Measurements from ENCODE around the gene PLEKHO2.
A peak's percentile ranks its signal among the peaks of the same experiment; 100 is the strongest.

The PLEKHO2 gene

DNA sequence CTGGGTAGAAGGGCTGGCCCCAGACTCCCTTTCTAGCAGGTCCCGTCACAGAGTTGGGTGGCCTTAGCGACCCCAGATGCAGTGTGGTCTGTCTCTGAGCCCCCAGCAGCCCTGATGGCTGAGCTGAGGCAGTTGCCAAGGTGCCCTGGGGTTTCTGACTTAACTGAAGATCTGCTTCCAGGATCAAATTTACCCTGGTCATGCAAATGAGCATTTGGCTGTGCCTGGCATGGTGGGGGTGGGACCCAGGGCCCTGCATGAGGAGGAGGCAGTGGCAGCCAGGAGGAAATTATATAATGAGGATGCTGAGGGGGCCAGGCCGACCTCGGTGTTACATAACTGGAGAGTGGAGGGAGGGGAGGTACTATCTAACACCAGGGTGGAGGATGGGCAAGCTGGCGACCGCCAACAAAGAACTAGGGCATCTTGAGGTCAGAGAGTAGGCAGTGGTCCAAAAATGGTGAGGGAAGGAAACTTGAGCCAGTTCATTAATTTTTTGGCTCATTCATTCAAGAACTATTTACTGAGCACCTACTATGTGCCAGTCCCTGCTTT lies 16.4 kb downstream of the PLEKHO2 start:
- no peak for DNase-seq

GRCh38 chr15:64859226-64859625 lies 17.5 kb downstream of the PLEKHO2 start:
- no peak for DNase-seq

GRCh38 chr15:64861331-64861730 lies 19.6 kb downstream of the PLEKHO2 start:
- DNase-seq, result no peak

DNA sequence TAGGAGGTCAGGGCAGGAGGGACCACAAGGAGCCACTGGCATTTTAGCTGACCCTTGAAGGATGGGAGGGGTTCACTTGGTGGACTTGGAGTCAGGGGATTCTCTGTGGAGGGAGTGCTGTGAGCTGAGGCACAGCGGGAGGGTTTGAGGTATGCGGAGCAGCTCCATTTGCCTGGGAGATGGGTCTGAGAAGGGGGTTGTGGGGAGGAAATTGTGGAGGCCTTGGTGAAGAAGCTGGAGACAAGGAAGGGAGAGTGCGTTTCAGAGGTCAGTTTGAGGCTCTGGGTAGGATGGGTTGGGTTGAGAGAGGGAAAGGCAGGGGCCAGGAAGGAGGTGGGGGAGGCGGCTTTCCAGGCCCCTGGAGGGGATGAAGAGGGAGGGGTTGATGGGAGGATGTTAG lies 20.2 kb downstream of the PLEKHO2 start:
- no peak for DNase-seq

GRCh38 chr15:64862408-64862807 lies 20.7 kb downstream of the PLEKHO2 start:
- DNase-seq, result no peak

GRCh38 chr15:64864068-64864467 lies 22.4 kb downstream of the PLEKHO2 start:
- DNase-seq, result no peak

- DNase-seq, result no peak
Measured at GRCh38 chr15:64865126-64865997, 23.6 kb downstream of the PLEKHO2 start.

GRCh38 chr15:64865998-64866520 lies 24.3 kb downstream of the PLEKHO2 start:
- DNase-seq, result no peak

DNA sequence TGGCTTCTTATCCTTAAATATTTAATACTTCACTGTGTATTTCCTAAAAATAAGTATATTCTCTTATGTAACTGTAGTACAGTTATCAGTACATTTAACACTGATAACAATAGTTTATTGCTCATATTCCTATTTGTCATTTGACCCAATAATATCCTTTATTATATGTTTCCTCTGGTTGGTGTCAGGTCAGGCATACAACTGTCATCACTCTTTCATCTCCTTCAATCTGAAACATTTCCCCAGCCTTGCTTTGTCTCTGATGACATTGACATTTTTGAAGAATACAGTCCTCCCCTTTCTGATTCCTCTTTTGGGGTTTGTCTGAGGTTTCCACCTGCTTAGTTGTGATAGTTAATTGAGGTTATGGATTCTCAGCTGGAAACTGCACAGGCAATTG lies 27.8 kb downstream of the PLEKHO2 start:
- no peak for DNase-seq

GRCh38 chr15:64870353-64870752 lies 28.6 kb downstream of the PLEKHO2 start:
- no peak for DNase-seq

DNA sequence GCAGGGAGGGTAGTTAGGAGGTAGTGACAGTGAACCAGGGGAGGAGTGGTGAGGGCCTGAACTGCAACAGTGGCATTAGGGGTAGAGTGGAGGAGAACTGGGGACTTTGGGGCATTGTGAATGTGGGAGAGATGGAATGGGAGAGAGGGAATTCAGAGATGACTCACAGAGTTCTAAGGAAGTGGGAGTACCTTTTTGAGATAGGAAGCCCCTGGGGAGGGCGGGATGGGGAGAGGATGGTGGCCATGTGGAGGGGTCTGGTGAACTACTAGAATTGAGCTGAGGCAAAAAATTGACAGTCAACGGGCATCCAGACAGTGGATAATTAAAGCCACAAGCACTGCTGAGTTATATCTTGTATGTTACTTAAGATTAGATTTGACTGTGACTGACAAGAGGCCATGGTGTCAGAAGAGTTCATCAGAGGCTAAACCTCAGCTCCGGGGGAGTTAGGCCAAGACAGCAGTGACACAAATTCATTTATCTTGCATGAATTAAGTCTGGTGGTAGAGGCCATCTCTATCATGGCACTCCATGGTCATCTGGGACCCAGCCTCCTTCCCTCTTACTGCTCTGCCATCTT lies 34.0 kb downstream of the PLEKHO2 start:
- no peak for DNase-seq

DNA sequence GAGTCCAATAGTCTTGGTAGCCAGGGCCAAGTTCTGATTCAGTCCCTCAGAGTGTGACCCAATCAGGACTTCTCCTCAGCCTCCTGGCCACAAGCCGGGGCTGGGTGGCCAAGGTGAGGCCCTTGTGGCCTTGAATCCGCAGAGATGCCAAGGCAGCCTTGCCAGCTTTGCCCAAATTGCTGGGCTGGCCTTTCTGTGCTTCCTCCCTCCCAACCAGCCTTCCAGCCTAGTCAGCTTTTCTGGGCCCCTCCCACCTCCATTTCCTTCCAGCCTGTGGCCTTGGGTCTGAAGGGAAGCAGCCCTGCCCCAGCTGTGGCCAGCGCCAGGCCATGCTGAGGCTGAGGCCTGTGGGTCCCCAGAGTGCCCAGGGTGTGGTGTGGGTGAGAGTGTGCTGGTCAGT lies 35.7 kb downstream of the PLEKHO2 start:
- DNase-seq, result no peak

GRCh38 chr15:64878705-64879104 lies 37.0 kb downstream of the PLEKHO2 start:
- no peak for DNase-seq

- DNase-seq, result no peak
Measured at GRCh38 chr15:64883100-64883581, 41.4 kb downstream of the PLEKHO2 start.

DNA sequence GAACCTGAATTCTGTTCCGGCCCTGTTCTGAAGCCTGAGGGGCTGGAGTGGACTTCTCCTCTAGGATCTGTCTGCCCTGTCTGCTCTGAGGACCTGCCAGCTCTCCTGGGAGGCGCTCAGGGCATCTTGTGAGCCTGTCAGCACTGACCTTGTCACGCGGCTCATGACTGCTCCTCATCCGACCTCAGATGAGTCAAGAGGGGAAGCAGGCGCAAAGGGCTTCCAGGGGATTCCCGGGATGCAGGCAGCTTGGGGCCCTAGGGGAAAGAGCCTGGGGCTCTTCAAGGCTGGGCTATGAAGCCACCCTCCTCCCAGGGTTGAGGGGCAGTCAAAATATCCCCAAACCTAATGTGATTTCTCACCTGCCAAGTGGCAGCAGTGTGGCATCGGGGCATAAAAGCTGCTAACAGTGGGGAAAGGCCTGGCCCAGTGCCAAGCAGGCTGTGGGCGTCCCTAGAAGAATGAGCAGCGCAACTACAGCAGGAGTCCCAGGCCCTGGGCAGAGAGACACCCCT lies 42.3 kb downstream of the PLEKHO2 start:
- peak; percentile 58 for DNase-seq

GRCh38 chr15:64884679-64885078 lies 43.0 kb downstream of the PLEKHO2 start:
- DNase-seq, result no peak

DNA sequence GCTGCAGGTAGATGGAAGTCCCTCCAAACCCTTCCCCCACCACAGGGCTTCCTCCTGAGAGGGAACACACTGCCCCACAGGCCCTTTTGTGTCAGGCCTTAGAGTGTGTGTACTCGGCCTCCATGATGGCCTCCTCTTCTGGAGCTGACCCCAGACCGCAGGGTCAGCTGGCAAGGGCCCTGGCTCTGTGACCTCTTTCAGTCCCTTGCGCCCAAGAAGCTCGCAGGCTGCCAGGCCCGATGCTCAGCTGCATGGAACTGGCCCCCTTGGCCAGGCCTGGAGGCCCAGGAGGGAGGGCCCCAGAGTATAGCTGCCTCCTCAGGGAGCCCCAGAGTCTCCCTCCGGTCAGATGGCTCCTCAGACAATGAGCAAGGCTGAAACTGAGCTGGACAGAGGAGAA lies 46.6 kb downstream of the PLEKHO2 start:
- DNase-seq, result no peak

DNA sequence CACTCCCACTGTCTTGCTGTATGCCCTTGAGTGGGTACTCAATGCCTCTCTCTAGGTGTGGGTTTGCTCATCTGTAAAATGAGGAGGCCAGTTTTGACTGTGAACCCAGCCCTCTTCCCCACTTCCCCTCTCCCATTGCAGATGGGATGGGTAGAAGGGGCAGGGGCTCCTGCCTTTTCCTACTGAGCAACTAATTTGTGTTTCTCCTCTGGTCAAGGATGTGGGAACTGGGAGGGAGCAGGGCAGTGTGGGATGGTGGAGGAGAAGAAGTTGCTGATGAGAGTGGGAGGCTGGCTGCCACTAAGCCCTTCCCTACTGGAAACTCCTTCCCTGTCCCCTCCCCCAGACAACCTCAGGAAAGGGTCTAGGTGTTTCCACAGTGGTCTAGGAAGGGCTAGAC lies 49.8 kb downstream of the PLEKHO2 start:
- DNase-seq, result no peak

- DNase-seq, result no peak
Measured at GRCh38 chr15:64892847-64893403, 51.2 kb downstream of the PLEKHO2 start.

DNA sequence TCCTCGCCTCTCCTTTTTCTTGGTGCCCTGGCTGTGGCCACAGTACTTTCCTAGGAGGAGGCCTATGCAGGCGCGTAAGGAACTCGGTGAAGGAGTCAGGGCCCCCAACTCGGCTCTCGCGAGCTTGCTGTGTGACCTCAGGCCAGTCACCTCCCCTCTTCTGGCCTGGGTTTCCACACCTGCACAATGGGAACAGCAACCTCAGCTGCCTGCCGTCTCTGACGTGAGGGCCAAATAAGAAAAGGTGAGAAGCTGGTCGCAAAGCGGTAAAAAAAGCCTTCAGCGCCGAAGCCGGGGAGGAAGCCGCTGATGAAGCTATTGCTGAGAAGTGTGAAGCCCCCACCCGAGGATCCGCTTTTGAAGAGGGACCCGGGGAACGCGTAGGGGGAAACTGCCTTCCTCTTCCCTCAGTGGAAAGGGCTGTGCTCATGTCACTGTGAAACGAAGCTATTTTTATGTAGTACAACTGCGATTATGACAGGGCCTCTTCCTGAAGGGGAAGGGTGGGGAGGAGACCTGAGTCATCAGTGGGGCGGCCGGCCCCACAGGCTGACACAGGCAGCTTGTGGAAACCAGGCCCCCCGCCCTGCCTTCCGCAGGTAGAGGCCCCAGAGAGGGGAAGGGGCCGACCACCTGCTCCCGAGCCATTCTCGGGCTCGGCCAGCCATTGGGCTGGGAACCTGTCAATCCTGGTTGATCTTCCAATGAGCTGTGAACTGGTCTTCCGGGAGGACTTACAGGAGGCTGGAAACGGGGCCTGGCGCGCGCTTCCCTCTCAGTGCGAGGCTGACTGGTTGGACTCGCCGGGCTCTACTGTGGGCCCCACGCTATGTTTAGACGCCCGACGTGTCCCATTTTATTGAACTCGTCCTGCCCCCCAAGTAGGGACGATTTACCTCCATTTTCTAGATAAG lies 52.0 kb downstream of the PLEKHO2 start:
- no peak for DNase-seq

DNA sequence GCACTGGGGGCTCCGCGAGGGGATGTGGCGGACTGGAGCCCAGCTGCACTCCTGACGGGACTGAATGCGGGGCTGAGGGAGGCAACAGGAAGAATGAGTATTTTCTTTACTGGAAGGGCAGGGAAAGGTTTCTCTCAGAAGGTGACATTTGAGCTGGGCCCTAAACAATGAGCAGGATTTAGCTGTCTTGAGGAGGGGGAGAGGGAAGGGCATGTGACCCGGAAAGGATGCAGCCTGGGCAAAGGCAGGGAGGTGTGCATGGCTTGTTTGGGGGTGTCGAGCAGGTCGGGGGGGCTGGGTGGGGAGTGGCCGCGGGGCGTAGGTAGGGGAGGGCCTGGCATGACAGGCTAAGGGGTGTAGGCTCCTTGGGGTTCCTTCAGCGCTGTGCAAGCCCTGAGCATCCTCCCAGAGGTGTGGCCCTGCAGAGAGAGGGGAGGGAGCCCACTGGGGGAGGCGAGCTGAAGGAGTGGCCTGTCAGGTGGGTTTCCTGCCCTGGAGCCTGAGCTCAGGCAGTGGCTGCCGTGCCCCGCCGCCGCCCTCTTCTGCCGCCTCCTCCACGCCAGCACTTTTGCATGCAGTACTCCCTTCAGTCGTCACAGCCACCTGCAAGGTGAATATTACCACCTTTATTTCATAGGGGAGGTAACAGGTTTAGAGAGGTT lies 52.8 kb downstream of the PLEKHO2 start:
- no peak for DNase-seq

Data from COR-L47 (cell line).